Fibroblast of skin of right biceps (primary cell): ENCODE results near the gene GNAT3.

Experiments
- DNase-seq: peaks from one replicate; pipeline ENCODE4 v3.0.0-alpha.2; 2013

GNAT3 gene

GRCh38 chr7:80511964-80512363 lies at the start of gene GNAT3:
Gene GNAT3 (minus strand): TSS chr7:80512064. CDS start chr7:80511926, 138 bp downstream.
- no peak for DNase-seq

- no peak for DNase-seq
Measured at GRCh38 chr7:80558116-80558515, 46.3 kb upstream of the GNAT3 start.

DNA sequence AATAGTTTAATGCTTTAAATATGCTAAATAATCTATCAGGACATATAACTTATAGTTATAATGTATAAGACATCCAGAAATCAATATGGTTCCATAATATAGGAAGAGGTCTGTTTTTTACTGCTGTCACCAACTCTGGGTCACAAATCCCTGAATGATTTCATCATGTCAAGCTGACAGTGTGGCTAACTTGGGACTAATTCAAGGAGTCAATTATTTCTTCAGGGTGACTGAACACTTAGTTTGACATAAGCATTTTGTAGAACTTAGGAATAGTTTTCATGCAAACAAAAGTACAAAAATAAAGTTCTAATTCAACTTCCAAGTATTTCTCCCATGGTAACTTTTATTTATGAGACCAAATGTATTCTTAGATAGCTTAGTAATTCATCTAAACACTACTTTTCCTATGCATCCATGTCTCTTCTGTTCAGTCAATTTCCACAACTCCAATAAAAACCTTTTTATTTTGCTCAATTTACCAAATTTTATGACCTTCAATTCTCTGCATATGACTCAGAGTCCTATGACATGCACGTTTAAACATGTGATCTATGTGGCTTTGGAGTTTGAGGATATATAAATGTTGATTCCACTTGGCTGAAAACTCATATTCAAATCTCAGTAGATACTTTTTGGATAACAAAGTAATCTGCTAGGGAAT lies 40.3 kb upstream of the GNAT3 start:
- DNase-seq: peak; percentile 36

DNA sequence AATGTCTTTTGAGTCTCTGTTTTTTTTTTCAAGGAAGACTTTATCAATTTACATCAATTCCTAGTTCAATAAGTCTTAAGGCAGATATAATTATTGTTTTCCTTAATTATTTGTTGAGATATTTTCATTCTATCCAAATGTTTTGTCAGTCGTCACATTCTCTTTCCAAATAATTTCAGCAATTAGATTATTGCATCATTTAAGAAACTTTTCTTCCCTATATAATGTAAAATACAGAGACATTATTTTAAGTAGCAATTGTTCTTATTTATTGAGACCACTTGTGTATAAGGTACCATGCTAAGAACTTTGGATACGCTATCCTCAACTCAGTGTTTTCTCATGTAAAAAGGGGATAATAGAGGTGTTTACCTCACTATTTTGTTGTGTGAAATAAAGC lies 38.1 kb upstream of the GNAT3 start:
- no peak for DNase-seq

- DNase-seq: no peak
Measured at GRCh38 chr7:80548840-80549530, 37.1 kb upstream of the GNAT3 start.

- peak; percentile 93 for DNase-seq
Measured at GRCh38 chr7:80542398-80542797, 30.5 kb upstream of the GNAT3 start.

- no peak for DNase-seq
Measured at GRCh38 chr7:80540836-80541235, 29.0 kb upstream of the GNAT3 start.

DNA sequence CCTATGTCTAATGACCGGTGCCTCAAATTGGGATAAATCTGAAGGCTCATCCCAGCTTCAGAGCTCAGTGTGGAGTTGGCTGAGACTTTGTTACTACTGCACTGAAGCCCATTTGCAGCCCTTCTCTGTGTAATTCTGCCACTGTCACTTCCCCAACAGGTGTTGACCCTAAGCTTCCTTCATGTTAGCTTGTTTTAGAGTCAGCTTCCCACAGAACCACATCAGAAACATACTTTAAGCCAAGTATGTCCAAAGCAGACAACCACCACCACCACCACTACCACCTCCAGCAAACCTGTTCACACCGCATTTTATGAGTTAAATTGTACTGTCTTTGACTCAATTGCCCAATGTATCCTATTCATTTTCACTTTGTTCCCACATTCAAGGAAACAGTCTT lies 25.2 kb upstream of the GNAT3 start:
- DNase-seq: no peak

GRCh38 chr7:80536426-80536825 lies 24.6 kb upstream of the GNAT3 start:
- DNase-seq: no peak

GRCh38 chr7:80533287-80533686 lies 21.4 kb upstream of the GNAT3 start:
- DNase-seq: no peak

- DNase-seq: no peak
Measured at GRCh38 chr7:80532153-80532552, 20.3 kb upstream of the GNAT3 start.

DNA sequence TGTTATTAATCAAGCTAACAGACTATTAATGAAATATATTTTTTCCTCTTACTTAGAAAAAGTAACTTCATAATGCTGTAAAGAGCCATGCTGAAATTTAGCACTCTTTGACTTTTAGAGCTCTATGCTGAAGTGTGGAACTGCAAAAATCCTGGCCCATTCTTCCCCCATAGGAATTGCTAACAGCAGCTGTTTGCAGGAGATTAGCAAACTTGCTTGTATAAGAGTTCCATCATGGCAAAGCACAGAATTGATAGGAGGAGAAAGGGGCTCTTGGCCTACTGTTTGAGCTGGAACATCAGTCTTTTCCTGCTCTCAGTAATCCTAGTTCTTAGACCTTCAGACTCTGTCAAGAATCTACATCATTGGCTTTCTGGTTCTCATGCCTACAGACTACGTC lies 18.3 kb upstream of the GNAT3 start:
- DNase-seq: no peak

DNA sequence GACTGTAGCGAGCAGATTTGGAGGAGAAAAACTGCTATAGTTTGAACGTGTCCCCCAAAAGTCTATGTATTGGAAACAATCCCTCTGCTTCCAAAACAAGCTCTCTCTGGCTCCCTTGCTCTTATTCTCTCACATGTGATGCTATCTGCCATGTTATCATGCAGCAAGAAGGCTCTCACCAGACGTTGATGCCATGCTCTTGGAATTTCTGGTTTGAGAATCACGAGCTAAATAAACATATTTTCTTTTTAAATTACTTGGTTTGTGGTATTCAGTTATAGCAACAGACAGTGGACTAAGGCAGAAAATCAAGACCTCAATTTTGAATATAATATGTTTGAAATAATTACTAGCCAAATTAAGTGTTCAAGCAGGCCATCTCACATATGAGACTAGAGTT lies 17.5 kb upstream of the GNAT3 start:
- DNase-seq: peak; percentile 33

DNA sequence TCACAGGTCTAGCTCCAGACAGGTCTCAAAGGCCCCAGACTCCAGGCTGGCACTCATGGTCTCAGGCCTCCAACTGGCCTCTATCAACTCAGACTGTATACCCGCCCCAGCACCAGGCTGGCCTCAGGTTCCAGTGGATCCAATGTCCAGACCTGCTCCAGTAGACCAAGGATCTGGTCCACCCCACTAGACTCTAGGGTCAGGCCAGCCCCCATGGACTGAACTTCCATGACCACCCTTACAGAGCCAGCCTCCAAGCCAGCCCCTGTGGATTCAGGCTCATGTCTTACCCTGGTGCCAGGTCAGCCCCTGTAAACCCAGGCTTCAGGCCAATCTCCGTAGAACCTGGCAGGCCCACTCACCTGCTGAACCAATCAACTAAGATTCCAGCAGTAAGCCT lies 16.8 kb upstream of the GNAT3 start:
- DNase-seq: no peak

DNA sequence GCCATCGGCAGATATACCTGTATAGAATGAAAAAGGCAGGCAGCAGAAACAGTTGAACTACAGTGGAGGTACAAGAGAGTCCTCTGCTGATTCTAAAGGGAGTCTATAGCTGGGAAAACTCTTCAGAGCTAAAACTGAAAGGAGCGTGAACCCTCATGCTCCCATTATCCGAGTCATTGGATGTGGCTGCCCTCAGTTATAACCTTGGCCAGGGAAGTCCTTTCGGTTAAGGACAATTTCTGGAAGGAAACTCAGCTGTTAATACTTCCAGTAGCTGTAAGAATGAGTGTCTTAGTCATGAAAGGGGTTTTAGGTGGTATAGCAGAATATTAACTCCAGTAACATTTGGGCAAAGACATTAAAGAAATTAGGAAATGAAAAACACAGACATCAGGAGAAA lies 14.6 kb upstream of the GNAT3 start:
- DNase-seq: no peak

DNA sequence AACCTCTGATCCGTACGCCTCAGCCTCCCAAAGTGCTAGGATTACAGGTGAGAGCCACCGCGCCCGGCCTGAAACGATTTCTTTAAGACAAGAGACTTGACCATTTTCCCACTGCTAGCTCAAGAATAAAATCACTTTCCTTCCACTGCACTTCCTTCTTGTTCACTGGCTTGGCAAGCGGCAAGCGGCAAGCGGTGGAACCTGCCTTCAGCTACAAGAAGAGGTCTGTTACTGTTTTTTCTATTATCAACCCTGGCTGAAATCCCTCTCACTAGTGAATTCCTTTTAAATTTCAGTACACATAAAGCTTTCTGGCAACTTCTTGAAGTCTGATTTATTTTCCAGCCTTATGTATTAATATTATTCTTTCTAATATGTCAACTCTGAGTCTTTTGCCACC lies 12.8 kb upstream of the GNAT3 start:
- DNase-seq: no peak

DNA sequence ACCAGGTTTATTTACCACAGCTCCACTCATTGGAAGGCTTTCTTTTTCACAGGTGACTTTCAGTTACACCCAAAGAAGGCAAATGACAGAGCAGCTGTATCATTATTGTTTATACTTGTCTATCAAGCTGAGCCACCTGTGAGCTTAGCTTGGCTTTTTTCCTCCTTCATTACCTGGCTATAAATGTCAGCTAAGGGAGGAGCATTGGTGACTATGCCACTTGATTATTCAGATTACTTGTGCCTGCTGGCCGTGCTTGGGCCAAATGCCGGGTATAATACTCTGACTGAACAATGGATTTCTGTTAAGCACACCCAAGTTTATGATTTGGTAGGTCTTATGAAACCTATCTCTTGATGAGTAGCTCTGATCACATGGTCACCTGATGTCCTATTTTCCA lies 9.9 kb upstream of the GNAT3 start:
- DNase-seq: no peak

DNA sequence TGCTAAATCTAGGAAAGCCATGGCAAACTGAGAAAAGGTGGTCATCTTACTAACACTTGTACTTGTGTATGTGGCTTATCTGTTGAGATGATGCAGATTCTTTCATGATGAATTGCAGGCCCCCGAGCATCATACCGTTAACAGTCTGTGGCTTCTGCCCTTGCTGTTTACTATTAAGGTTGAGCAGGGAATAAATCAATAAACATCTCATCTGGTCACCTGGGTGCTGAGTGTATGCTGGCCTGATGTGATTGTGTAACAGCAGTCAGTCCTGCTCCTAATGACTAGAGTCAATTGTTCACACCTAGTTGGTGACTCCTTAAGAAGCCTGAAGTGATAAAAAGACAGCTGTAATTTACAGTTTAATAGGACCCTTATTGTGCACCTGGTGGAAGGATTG lies 8.3 kb upstream of the GNAT3 start:
- DNase-seq: no peak

DNA sequence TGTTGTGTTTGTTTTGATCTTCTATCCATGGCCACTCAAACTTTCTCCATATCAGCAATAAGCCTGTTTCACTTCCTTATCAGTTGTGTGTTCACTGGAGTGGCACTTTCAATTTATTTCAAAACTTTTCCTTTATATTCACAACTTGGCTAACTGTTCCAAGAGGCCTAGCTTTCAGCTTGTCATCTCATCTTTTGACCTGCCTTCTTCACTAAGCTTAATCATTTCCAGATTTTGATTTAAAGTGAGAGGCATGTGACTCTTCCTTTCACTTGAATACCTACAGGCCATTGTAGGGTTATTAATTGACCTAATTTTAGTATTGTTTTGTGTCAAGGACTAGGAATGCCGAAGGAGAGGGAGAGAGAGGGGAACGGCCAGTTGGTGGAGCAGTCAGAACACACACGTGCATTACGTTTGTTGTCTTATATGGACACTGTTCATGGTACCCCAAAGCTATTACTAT lies 5.5 kb upstream of the GNAT3 start:
- no peak for DNase-seq

DNA sequence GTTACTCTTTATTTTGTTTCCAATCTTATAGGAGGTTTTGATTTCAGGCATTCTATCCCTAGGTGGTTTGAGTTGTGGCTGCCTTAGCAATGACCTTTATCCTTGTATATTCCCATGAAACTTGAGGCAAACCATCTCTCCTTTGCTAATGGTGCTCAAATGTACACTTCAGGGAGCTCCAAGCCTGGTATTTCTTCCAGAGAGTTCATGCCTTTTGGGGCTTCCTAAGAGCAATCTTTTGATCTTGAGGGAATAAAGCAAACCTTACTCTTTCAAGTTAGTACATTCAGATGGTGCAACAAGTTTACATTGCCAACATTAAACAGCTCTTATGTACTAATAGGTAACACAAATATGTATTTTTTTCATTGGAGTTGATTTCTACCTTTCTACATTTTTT lies 3.4 kb upstream of the GNAT3 start:
- DNase-seq: no peak

- no peak for DNase-seq
Measured at GRCh38 chr7:80510021-80510420, 1.8 kb downstream of the GNAT3 start.

DNA sequence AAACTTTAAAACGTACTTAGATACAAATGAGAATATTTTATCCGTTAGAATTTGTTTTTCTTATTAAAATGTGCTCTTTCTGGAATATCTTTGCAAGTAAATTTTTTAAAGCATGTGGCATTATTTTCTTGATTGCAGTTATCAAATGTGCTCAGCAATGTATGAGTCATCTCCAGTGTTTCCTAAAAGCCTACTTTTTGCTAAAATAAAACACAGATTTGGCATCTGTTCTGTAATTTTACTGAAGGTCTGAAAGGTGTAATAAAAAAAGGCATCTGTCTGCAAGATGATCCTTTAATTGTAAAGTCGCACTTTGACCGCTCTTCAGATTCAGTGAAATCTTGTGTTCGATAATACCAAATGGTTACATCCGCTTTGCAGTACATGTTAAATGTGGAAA lies 3.4 kb downstream of the GNAT3 start:
- DNase-seq: peak; percentile 8

DNA sequence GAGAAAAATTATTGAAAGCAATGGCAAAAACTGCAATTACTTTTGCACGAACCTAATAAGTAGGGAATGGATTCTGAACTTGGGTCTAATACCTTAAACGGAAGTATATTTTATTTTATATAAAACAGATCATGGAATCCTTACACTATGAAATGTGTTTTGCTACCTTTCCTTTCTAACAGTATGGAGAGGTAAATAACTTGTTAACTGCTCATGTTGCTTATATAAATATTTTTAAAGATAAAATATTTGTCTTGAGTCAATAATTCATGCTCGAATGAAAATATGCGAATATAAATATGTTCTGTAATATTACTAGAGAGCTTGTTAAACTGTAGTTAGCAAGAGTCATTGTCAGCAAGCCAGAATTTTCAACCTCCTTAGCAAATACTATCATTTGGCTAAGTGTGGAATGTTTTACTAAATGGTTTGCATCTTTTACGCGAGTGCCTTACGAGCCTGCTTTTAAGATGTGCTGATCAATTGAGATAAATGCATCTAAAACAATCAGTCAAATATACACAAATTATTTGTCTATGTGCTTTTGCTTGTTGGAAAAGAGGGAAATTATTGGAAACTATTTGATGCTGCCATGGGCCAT lies 5.9 kb downstream of the GNAT3 start:
- DNase-seq: no peak

- DNase-seq: no peak
Measured at GRCh38 chr7:80500325-80500724, 11.5 kb downstream of the GNAT3 start.
